KMS-11 (cell line): ENCODE results near the gene AEN.

ENCODE experiments used
- H2AFZ ChIP-seq: fragments of 200-600 bp; sonication (generic); 2 replicates; pipeline ENCODE4 v1.6.1; 2016; ENCODE audit warnings: antibody characterized with exemption, mixed run types, low read depth
- H3K27ac ChIP-seq: fragments of 200-600 bp; sonication (generic); 2 replicates; pipeline ENCODE4 v1.6.1; 2016; ENCODE audit warnings: mild to moderate bottlenecking, mixed run types
- H3K27me3 ChIP-seq: fragments of 200-600 bp; sonication (generic); 2 replicates; pipeline ENCODE4 v1.6.1; 2017; ENCODE audit warnings: mild to moderate bottlenecking, low read depth, mixed run types, moderate library complexity; ENCODE audit not compliant: insufficient read depth
- H3K36me3 ChIP-seq: fragments of 200-600 bp; sonication (generic); 2 replicates; pipeline ENCODE4 v1.6.1; 2017; ENCODE audit warnings: mild to moderate bottlenecking, mixed run types; ENCODE audit not compliant: insufficient read depth
- H3K4me1 ChIP-seq: fragments of 200-600 bp; sonication (generic); 2 replicates; pipeline ENCODE4 v1.6.1; 2016; ENCODE audit warnings: mild to moderate bottlenecking, low read depth, mixed run types; ENCODE audit not compliant: poor library complexity, severe bottlenecking
- H3K4me2 ChIP-seq: fragments of 200-600 bp; sonication (generic); 2 replicates; pipeline ENCODE4 v1.7.0; 2016; ENCODE audit warnings: mild to moderate bottlenecking, mixed run types
- H3K4me3 ChIP-seq: fragments of 200-600 bp; sonication (generic); IDR thresholded peaks from 2 replicates; pipeline ENCODE4 v1.6.1; 2017; ENCODE audit warnings: low read depth, low read length, mixed read lengths; ENCODE audit not compliant: insufficient read depth
- H3K79me2 ChIP-seq: fragments of 200-600 bp; sonication (generic); 2 replicates; pipeline ENCODE4 v1.6.1; 2016; ENCODE audit warnings: low read depth, mixed run types; ENCODE audit not compliant: insufficient read depth
- H3K9ac ChIP-seq: fragments of 200-600 bp; sonication (generic); 2 replicates; pipeline ENCODE4 v1.6.1; 2016; ENCODE audit warnings: mild to moderate bottlenecking, mixed run types
- H4K20me1 ChIP-seq: fragments of 200-600 bp; sonication (generic); 2 replicates; pipeline ENCODE4 v1.6.1; 2016; ENCODE audit warnings: mild to moderate bottlenecking, mixed run types; ENCODE audit not compliant: insufficient read depth
- TF ChIP-seq, protein P1 (sequence below): fragments of 200-600 bp; sonication (generic); conservative IDR thresholded peaks from 2 replicates; pipeline ENCODE4 v1.6.1; 2017; ENCODE audit warnings: low read depth, mild to moderate bottlenecking, antibody characterized with exemption, low read length, moderate library complexity, mixed read lengths

AEN gene

DNA sequence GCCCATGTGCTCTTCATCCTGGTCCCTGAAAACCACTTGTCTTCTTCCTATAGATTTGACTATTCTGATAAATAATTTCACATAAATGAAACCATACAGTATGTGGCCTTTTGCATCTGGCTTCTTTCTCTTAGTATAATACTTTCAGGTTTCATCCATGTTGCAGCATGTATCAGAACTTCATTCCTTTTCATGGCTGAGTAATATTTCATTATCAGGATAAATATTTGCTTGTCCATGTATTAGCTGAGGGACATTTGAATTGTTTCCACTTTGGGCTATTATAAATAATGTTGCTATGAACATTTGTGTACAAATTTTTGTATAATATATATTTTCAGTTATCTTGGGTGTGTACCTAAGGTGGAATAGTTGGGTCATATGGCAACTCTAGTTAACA lies 29.8 kb upstream of the AEN start:
- TF ChIP-seq, protein P1, sequence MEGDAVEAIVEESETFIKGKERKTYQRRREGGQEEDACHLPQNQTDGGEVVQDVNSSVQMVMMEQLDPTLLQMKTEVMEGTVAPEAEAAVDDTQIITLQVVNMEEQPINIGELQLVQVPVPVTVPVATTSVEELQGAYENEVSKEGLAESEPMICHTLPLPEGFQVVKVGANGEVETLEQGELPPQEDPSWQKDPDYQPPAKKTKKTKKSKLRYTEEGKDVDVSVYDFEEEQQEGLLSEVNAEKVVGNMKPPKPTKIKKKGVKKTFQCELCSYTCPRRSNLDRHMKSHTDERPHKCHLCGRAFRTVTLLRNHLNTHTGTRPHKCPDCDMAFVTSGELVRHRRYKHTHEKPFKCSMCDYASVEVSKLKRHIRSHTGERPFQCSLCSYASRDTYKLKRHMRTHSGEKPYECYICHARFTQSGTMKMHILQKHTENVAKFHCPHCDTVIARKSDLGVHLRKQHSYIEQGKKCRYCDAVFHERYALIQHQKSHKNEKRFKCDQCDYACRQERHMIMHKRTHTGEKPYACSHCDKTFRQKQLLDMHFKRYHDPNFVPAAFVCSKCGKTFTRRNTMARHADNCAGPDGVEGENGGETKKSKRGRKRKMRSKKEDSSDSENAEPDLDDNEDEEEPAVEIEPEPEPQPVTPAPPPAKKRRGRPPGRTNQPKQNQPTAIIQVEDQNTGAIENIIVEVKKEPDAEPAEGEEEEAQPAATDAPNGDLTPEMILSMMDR: no peak
- no peaks in the 10 kb centered on the region for H3K4me1 ChIP-seq
- H3K27me3 ChIP-seq: no peaks in the 10 kb centered on the region
- no peaks in the 10 kb centered on the region for H3K79me2 ChIP-seq
- no peak overlapping the region for H3K9ac ChIP-seq
- no peaks in the 10 kb centered on the region for H3K36me3 ChIP-seq
- H3K4me2 ChIP-seq: no peak overlapping the region
- H4K20me1 ChIP-seq: no peaks in the 10 kb centered on the region
- H3K27ac ChIP-seq: no peak overlapping the region
- no peak overlapping the region for H2AFZ ChIP-seq
- H3K4me3 ChIP-seq: no peak overlapping the region

DNA sequence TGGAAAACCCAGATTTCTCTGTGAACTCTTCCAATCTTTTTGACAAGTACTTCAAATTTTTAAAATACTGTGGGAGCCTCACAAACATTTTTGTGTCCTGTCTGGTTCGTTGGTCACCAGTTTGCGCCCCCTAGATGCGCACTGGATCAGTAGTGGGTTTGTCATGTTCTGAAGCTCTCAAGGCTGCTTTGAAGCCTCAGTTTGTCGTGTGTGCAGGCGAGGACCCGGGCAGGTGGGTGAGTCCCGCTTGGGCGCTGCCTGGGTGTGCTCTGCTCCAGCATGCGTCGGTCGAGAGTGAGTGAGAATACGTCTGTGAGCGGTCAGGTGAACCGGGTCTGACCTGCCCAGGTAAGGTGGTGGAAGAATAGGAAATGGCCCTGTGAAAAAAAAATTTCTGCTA lies 17.3 kb upstream of the AEN start:
- no peak overlapping the region for H3K4me2 ChIP-seq
- H2AFZ ChIP-seq: no peak overlapping the region
- no peak overlapping the region for H3K27ac ChIP-seq
- H3K27me3 ChIP-seq: no peaks in the 10 kb centered on the region
- H3K9ac ChIP-seq: no peak overlapping the region
- H3K79me2 ChIP-seq: no peaks in the 10 kb centered on the region
- TF ChIP-seq, protein P1: no peak
- H3K36me3 ChIP-seq: no peaks in the 10 kb centered on the region
- H3K4me3 ChIP-seq: no peak overlapping the region
- no peaks in the 10 kb centered on the region for H3K4me1 ChIP-seq
- no peaks in the 10 kb centered on the region for H4K20me1 ChIP-seq

DNA sequence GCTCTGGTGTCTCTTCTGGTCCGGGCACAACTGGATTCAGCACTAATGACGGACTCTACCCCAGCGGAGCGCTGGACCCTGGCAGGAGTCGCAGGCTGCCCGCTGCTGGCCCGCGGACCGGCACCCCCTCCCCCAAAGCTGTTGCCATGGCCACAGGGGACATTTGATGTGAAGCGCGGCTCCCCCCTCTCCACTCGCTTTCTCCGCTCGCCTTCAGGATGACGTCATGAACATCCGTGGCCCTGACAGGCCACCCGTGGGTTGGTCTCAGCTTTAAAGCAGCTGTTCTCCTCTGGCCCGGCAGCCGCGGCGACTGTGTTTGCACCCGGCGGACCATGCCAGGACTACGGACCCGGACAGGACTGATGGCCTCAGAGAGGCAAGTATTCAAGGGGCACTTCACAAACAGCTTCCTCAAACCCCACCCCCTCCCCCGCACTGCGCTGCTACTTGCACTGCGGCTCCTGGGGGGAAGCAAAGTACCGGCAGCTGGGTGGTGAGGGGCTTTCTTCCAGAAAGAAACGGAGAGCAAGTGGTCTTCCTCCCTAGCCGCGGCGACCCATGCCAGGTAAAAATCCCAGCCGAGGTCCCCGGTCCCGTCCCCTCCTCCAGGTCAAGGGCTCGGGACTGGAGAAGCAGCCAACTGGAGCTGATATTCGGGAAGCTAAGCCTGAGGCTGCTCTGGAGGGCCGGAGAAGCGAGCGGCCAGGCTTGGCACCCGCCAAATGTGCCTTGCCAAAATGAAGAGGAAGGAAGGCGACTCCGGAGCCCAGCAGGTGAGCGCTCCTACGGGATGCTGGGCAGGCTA lies 16.6 kb upstream of the AEN start:
- H3K4me1 ChIP-seq: no peaks in the 10 kb centered on the region
- H4K20me1 ChIP-seq: no peaks in the 10 kb centered on the region
- H2AFZ ChIP-seq: no peak overlapping the region
- no peaks in the 10 kb centered on the region for H3K36me3 ChIP-seq
- H3K27ac ChIP-seq: no peak overlapping the region
- TF ChIP-seq, protein P1: no peak
- H3K4me2 ChIP-seq: no peak overlapping the region
- H3K79me2 ChIP-seq: no peaks in the 10 kb centered on the region
- H3K27me3 ChIP-seq: no peaks in the 10 kb centered on the region
- no peak overlapping the region for H3K4me3 ChIP-seq
- H3K9ac ChIP-seq: no peak overlapping the region

DNA sequence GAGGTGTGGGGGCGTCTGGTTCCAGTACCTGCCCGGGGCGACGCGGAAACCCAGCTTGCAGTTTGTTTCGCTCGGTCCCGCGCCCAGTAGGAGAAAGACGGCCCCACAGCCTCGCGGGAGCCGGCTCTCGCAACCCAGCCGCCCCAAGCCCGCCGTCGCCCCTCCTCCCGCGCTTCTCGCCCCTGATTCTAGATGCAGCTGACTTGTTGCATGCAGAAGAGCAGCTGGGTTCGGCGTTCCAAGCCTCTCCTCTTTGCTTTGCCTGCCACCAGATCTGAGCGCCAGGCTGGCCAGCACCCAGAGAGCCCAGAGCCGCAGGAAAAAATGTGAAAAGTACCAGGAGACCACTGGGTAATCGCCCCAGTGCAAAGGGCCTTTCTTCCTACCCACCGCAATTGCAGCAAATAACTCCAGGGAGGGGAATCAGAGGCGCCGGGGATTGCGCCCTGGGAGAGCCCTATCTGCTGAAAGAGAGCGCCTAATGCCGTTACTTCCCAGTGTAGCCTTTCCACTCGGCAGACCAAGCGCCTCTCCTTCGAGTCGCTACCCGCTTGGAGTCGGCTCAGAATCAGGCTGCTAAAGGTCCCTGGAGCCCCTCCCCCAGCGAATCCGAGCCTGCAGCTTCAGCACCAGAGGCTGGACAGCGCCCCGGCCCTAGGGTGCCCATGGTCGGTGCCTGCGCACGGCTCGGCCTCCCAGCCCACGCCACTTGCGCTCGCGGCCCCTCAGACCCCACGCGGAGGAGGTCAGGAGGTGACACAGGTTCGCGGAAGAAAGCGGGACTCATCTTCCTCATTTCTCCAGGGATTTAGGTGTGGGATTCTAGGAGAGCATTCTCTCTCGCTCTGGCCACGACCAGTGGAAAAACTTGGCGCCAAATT lies 15.7 kb upstream of the AEN start:
- Histone ChIP-seq H3K27ac (no peak overlapping the region), H3K79me2 (no peaks in the 10 kb centered on the region), H3K4me2 (no peak overlapping the region), H3K9ac (no peak overlapping the region), H4K20me1 (no peaks in the 10 kb centered on the region), H2AFZ (no peak overlapping the region), H3K4me3 (no peak overlapping the region), H3K4me1 (no peaks in the 10 kb centered on the region), H3K36me3 (no peaks in the 10 kb centered on the region), H3K27me3 (no peaks in the 10 kb centered on the region)
- TF ChIP-seq, protein P1: no peak
